HG03432 (cell line): ENCODE data around the gene SLC66A2.

Experiments used
- ATAC-seq: cut with Tn5 transposase; IDR thresholded peaks from one replicate; pipeline ENCODE4 v1.9.1; 2021; ENCODE audit warnings: mild to moderate bottlenecking, moderate library complexity; ENCODE audit not compliant: unreplicated experiment

SLC66A2 gene

DNA sequence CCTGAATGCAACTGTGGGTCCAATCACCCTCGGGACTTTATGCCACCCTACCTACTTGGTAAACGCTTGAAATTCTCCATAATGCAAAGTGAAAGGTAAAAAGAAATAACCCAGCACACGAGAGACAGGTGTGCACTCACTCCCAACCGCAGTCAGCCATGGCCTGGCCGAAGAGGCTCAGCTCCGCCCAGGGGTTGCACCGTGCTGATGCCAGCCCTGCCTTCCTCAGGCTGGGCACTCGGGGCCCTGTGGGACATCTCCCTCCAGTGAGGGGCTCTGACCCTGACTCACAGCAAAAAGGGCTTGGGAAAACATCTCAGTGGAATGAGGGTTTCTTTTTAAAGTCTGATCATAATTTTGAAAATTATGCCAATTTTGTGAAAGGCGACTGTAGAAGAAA, 13.3 kb downstream of the SLC66A2 start:
- ATAC-seq = no peak

DNA sequence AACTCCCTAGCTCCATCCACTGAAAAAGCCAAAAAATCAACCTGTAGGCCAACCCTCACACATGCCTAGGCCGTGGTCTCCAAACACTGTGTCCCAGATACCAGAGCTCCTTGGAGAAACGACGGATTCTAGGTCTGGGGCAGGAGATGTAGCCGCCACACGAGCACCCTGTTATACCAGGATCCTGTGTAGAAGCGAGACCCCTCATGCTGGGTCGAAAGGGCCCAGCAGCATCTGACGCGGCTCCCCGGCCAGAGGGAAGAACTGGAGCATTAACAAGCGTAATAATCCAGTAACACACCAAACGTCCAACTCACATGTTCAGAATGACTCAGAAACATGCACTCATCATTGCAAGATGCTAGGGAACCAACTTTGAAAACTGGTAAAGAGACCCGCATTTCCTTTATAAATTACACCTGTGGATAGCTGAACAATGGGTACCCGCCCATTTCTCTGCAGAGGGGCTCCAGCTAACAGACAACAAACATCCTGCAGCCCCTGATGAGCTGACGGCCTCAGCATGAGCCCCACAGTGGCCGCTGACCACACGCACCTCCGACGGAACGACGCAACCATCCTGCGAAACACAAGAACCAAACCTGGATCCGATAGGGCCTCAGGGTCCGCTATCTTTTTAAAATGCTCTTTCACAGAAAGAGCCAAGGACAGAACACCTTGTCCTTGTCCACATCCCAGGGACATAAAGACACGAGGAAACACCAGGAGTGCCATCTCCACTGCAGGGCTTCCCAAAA, 14.2 kb downstream of the SLC66A2 start:
- ATAC-seq = no peak

- ATAC-seq = no peak
These were observed 14.8 kb downstream of the SLC66A2 start for GRCh38 chr18:79936641-79937040.

DNA sequence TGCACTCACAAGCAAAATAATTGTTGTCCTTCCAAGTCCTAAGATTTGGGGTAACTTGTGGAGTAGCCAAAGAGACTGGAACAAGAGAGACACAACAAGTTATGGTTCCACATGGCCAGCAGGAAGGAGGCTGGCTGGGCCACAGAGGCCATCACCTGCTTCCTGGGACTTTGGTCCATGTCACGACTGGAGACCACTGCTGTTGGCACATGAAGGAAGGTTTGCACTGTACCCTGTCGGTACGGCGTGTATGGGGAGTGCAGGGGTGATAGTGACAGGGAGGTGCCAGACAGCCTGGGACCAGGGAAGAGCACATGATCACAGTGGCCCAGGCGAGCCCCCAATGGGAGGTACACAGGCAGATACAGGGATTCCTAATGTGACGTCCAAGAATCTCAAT, 15.5 kb downstream of the SLC66A2 start:
- ATAC-seq = no peak

DNA sequence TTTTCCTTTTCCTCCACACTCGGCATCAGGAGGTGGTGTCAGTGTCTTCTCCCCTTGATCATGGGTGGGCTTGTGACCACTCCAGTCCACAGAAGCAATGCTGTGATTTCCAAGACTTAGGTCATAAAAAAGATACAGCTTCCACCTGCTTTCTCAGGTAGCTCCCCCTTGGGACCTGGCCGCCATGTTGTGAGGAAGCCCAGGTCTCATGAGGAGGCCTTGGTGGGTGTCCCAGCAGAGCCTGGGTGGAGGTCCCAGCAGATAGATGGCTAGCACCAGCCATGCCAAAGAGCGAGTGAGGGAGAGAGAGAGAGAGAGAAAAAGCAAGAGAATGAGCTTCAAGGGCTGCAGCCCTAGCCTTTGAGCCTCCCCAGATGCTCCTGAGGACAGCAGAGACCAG, 16.0 kb downstream of the SLC66A2 start:
- no peak for ATAC-seq

GRCh38 chr18:79935098-79935480, 16.4 kb downstream of the SLC66A2 start:
- no peak for ATAC-seq

DNA sequence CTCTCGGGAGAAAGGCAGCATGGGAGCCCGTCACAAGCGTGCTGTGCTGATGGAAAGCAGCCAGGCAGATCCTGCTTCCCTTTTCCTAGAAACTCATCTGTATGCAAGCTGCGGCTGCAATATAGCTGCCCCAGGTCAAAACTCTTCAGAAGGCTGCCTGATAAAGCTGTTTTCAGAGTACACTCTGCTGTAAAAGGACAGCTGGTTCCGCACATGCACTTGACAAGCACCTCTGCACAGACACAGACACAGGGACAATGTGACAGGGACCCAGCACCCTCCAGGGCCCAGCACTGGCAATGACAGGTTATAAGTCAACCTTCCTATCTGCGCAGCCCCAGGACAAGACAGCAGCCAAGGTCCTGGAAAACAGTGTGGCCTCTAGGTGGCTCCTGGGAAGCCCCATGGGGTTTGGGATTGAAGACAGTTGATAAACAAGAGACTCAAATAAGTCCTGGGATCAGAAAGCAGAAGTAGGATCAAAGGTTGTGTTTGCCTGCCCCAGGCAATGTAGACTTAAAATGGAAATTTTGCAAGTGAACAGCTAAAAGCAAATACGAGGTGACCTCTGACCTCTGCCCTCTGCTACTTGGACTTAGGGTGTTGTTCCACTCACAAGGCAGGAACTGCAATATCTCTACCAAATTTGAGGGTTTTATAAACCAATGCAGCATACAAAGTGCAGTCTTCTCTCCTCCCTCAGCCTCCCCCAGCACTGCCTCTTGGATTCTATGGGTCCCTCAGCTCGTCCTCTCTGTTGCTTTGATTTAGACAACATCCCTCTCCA, 16.9 kb downstream of the SLC66A2 start:
- ATAC-seq = no peak

GRCh38 chr18:79933765-79934164, 17.7 kb downstream of the SLC66A2 start:
- ATAC-seq = no peak

- ATAC-seq = no peak
These were observed 18.5 kb downstream of the SLC66A2 start for GRCh38 chr18:79932907-79933306.

DNA sequence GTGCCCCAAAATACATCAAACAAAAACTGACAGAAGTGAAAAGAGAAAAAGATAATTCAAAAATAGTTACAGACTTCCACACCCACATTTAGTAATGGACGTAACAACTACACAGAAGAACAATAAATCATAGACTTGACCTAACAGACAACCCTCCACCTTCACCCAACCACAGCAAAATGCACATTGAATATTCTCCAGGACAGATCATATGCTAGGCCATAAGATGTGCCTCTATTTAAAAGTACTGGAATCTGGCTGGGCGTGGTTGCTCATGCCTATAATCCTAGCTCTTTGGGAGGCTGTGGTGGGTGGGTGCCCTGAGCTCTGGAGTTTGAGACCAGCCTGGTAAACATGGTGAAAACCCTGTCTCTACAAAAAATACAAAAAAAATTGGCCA, 20.0 kb downstream of the SLC66A2 start:
- ATAC-seq = no peak

DNA sequence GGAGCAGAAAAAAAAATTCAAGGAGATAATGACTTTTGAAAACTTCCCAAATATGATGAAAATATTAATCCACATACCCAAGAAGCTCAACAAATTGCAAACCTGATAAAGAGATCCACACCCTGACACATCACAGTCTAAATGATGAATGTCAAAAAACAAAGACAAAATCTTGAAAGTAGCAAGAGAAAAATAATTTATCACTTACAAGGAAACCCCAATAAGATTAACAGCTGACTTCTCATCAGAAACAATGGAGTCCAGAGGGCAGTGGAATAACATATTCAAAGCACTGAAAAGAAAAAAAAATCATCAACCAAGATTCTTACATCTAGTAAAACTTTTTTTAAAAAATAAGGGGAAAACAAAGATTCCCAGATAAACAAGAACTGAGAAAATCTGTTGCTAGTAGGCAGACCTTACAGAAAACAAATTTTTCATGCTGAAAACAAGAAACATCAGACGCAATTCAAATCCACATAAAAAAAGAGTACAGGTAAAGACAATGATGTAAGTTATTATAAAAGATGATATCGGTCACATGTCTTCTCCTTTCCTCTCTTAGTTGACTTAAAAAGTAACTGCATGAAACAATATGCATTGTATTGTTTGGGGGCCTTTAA, 21.3 kb downstream of the SLC66A2 start:
- no peak for ATAC-seq

DNA sequence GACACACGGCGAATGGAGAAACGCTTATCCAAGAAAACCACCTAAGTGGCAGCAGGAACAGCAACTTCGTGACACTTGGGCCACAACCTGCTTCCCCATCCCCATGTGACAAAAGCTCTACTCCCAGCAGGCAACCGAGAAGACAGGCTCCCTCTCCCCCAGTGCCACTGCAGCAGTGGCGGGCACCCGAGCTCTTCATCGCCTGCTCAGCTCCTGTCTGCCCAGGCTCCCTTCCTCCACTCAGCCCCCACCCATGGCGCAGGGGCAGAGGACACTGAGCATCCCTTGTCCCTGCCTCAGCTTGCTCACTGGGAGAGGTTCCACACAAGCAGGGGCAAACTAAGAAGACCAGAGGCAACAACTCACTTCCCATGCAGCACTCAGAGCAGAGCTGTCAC, 22.9 kb downstream of the SLC66A2 start:
- ATAC-seq = no peak

- ATAC-seq = no peak
These were observed 23.6 kb downstream of the SLC66A2 start for GRCh38 chr18:79927607-79928562.

- ATAC-seq = no peak
These were observed 24.5 kb downstream of the SLC66A2 start for GRCh38 chr18:79926715-79927606.

GRCh38 chr18:79926306-79926705, 25.1 kb downstream of the SLC66A2 start:
- ATAC-seq = no peak

DNA sequence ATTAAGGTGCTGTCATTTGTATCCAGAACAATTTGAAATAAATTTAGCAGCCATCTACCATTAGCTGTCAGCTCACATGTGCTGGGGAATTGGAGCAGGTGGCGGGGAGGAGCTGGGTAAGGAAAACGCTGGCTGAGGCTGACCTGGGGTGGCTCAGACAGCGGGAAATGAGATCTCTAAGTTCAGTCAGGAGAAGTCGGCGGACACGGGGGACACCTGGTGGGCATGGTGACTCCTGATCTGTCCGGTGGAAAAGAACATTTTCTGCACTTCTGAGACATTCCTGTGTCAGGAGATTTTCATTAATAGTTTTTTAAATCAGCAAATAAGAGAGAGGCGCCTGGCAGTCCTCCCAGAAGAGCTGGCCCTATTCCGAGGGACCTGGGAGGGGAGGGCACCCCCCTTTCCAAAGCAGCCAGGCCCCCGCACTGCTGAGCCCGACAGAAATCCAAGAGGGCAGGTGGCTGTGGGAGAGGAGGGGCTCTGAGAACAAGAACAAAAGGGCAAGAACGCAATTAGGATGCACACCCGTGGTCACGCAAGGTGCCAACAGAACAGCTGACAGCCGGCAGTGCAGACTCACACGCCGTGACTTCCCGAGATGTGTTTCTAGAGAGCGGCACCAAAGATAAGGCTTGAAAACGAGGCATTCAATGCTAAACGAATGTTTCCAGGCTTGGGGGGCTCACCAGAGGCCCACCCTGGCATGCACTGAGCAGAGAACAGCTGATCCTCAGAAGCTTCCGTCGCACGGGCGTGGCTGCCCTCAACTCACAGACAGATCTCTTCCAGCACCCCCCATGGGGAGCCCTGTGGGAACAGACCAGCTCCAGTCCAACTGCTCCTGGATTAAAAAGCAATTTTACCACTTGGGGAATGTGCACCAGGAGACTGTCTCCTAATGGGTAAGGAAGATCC, 26.4 kb downstream of the SLC66A2 start:
- no peak for ATAC-seq

- ATAC-seq = no peak
These were observed 27.4 kb downstream of the SLC66A2 start for GRCh38 chr18:79923896-79924585.

DNA sequence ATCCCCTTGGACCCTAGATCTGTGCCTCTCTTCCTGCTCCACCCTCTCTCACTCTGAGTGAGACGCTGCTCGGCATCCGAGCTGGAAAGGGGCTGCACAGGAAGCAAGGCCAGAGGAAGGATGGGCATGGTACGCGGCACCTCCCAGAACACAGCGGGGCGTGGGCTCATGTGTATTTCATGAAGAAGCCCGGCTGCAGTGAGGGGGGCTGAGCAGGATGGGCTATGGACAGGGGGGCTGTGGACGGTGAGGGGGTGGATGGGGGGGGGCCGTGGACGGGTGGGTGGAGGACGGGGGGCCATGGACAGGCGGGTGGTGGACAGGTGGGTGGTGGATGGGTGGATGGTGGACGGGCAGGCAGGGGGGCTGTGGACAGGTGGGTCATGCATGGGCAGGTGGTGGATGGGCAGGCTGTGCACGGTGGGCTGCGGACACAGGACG, 28.5 kb downstream of the SLC66A2 start:
- no peak for ATAC-seq
